ENCODE data around the gene FGF14.

FGF14 gene

GRCh38 chr13:101967216-101967615, 434.6 kb downstream of the FGF14 start:
- no peaks in the 10 kb centered on the region for H3K9me3 Mint-ChIP-seq

GRCh38 chr13:101965096-101965495, 436.8 kb downstream of the FGF14 start:
- no peaks in the 10 kb centered on the region for H3K4me1 Mint-ChIP-seq
- H3K4me3 Mint-ChIP-seq, result no peak overlapping the region
- TF ChIP-seq CTCF (IDR thresholded peaks at IDR 0.05; ENCODE audit: unreplicated experiment in 3 of 3), result no peak
- no peak overlapping the region for H3K27ac Mint-ChIP-seq
- H3K9me3 Mint-ChIP-seq, result no peaks in the 10 kb centered on the region
- no peaks in the 10 kb centered on the region for H3K36me3 Mint-ChIP-seq (ENCODE audit: low read depth)
- H3K27me3 Mint-ChIP-seq (ENCODE audit: low read depth), result no peaks in the 10 kb centered on the region

More at GRCh38 chr13:101967216-101967615, 434.6 kb downstream of the FGF14 start:
- Mint-ChIP-seq H3K36me3 (ENCODE audit: low read depth) (no peaks in the 10 kb centered on the region), H3K4me1 (no peaks in the 10 kb centered on the region), H3K27me3 (ENCODE audit: low read depth) (no peaks in the 10 kb centered on the region), H3K27ac (no peak overlapping the region), H3K4me3 (no peak overlapping the region)
- no peak for TF ChIP-seq CTCF (IDR thresholded peaks at IDR 0.05; ENCODE audit: unreplicated experiment in 3 of 3)

GRCh38 chr13:101959016-101959415, 442.8 kb downstream of the FGF14 start:
- no peak overlapping the region for H3K4me3 Mint-ChIP-seq
- TF ChIP-seq CTCF (IDR thresholded peaks at IDR 0.05; ENCODE audit: unreplicated experiment in 3 of 3), result no peak
- no peaks in the 10 kb centered on the region for H3K27me3 Mint-ChIP-seq (ENCODE audit: low read depth)
- H3K27ac Mint-ChIP-seq, result no peak overlapping the region
- no peaks in the 10 kb centered on the region for H3K9me3 Mint-ChIP-seq
- no peaks in the 10 kb centered on the region for H3K4me1 Mint-ChIP-seq
- no peaks in the 10 kb centered on the region for H3K36me3 Mint-ChIP-seq (ENCODE audit: low read depth)

GRCh38 chr13:101955764-101956163, 446.1 kb downstream of the FGF14 start:
- no peak for TF ChIP-seq CTCF (IDR thresholded peaks at IDR 0.05; ENCODE audit: unreplicated experiment in 3 of 3)
- Mint-ChIP-seq H3K27me3 (ENCODE audit: low read depth) (peaks cover 4% of the 10 kb centered on the region), H3K4me1 (no peaks in the 10 kb centered on the region), H3K9me3 (no peaks in the 10 kb centered on the region), H3K36me3 (ENCODE audit: low read depth) (no peaks in the 10 kb centered on the region), H3K4me3 (no peak overlapping the region), H3K27ac (no peak overlapping the region)

- no peak for TF ChIP-seq CTCF (IDR thresholded peaks at IDR 0.05; ENCODE audit: unreplicated experiment in 3 of 3)
- H3K27ac Mint-ChIP-seq, result no peak overlapping the region
- peaks cover 4% of the 10 kb centered on the region for H3K27me3 Mint-ChIP-seq (ENCODE audit: low read depth)
- H3K36me3 Mint-ChIP-seq (ENCODE audit: low read depth), result no peaks in the 10 kb centered on the region
- H3K4me3 Mint-ChIP-seq, result no peak overlapping the region
- H3K9me3 Mint-ChIP-seq, result no peaks in the 10 kb centered on the region
- H3K4me1 Mint-ChIP-seq, result no peaks in the 10 kb centered on the region
Observed at GRCh38 chr13:101951114-101951513, 450.7 kb downstream of the FGF14 start.

- no peaks in the 10 kb centered on the region for H3K4me1 Mint-ChIP-seq
- H3K27ac Mint-ChIP-seq, result no peak overlapping the region
- peaks cover 4% of the 10 kb centered on the region for H3K27me3 Mint-ChIP-seq (ENCODE audit: low read depth)
- TF ChIP-seq CTCF (IDR thresholded peaks at IDR 0.05; ENCODE audit: unreplicated experiment in 3 of 3), result no peak
- no peak overlapping the region for H3K4me3 Mint-ChIP-seq
- H3K9me3 Mint-ChIP-seq, result no peaks in the 10 kb centered on the region
- no peaks in the 10 kb centered on the region for H3K36me3 Mint-ChIP-seq (ENCODE audit: low read depth)
Observed at GRCh38 chr13:101949681-101950080, 452.2 kb downstream of the FGF14 start.

Data from nephron (organoid).